Suprapubic skin (tissue), 4 donors: ENCODE results near the gene RHCG. TPM values are rescaled to one million over a fixed set of nuclear protein-coding genes. Genes with fewer than 3 reads are reported as not detected.
A peak's percentile ranks its signal among the peaks of the same experiment; 100 is the strongest.

ENCODE experiments used
- DNase-seq, 2 donors: peaks; one replicate each; pipeline ENCODE4 v3.0.0-alpha.2; 2019; ENCODE audit warnings: low spot score in 2 of 2
- H3K27ac ChIP-seq: fragments of 200-600 bp; sonication (generic); one replicate; pipeline ENCODE4 v1.5.1; 2019
- H3K27me3 ChIP-seq: fragments of 200-600 bp; sonication (generic); one replicate; pipeline ENCODE4 v1.5.1; 2019
- H3K36me3 ChIP-seq: fragments of 200-600 bp; sonication (generic); one replicate; pipeline ENCODE4 v1.5.1; 2019
- H3K4me1 ChIP-seq: fragments of 200-600 bp; sonication (generic); one replicate; pipeline ENCODE4 v1.5.1; 2019
- H3K4me3 ChIP-seq: fragments of 200-600 bp; sonication (generic); one replicate; pipeline ENCODE4 v1.5.1; 2019; ENCODE audit warnings: mild to moderate bottlenecking
- H3K9me3 ChIP-seq: fragments of 200-600 bp; sonication (generic); one replicate; pipeline ENCODE4 v1.5.1; 2019
- EP300 ChIP-seq: sonication (generic); formaldehyde crosslinking; IDR thresholded peaks from one replicate; pipeline ENCODE4 v1.6.1; 2017; ENCODE audit warnings: antibody characterized with exemption
- POLR2A ChIP-seq, 2 donors: fragments of 450-650 bp; IDR thresholded peaks; one replicate each; pipeline ENCODE4 v1.6.1; 2017; ENCODE audit warnings: antibody characterized with exemption in 2 of 2, mild to moderate bottlenecking in 2 of 2, moderate library complexity in 2 of 2
- POLR2AphosphoS5 ChIP-seq, 3 donors: sonication (generic); formaldehyde crosslinking; IDR thresholded peaks; one replicate each; pipeline ENCODE4 v1.6.1; 2017; ENCODE audit warnings: antibody characterized with exemption in 3 of 3
- WGBS: methylation state at CpG from one replicate; pipeline ENCODE4 v1.1.5; 2018; 5-methylcytosine and 5-hydroxymethylcytosine counted together
- total RNA-seq, 4 donors: library from RNA; depleted of rRNA; stranded (reverse); fragments of >200 nt; gene quantifications; one replicate each; pipeline ENCODE4 v1.1.0, GENCODE V29; 2016
- TF ChIP-seq, protein P1 (sequence below), 2 donors: fragments of 200-600 bp in 1 of 2; fragments of 450-650 bp in 1 of 2; sonication (generic) in 1 of 2; IDR thresholded peaks; one replicate each; pipeline ENCODE4 v1.5.1; 2016 to 2019; ENCODE audit warnings: antibody characterized with exemption in 2 of 2, mild to moderate bottlenecking in 1 of 2, moderate library complexity in 1 of 2

Gene RHCG
- total RNA-seq, 4 donors from 2014 or later: 18.6 to 24.2 (median 20.8) TPM

GRCh38 chr15:89439764-89440163 lies 56.6 kb downstream of the RHCG start:
- WGBS: 81% methylated on average over 9 of the region's 9 CpGs
- no peaks in the 10 kb centered on the region for H3K4me1 ChIP-seq
- DNase-seq: no peak
- H3K27ac ChIP-seq: no peak overlapping the region
- peaks cover 73% of the 10 kb centered on the region for H3K27me3 ChIP-seq
- H3K4me3 ChIP-seq: no peak overlapping the region
- TF ChIP-seq POLR2AphosphoS5 (IDR thresholded peaks at IDR 0.05) (no peak), EP300 (no peak), POLR2A (IDR thresholded peaks at IDR 0.05) (no peak)
- TF ChIP-seq, protein P1, sequence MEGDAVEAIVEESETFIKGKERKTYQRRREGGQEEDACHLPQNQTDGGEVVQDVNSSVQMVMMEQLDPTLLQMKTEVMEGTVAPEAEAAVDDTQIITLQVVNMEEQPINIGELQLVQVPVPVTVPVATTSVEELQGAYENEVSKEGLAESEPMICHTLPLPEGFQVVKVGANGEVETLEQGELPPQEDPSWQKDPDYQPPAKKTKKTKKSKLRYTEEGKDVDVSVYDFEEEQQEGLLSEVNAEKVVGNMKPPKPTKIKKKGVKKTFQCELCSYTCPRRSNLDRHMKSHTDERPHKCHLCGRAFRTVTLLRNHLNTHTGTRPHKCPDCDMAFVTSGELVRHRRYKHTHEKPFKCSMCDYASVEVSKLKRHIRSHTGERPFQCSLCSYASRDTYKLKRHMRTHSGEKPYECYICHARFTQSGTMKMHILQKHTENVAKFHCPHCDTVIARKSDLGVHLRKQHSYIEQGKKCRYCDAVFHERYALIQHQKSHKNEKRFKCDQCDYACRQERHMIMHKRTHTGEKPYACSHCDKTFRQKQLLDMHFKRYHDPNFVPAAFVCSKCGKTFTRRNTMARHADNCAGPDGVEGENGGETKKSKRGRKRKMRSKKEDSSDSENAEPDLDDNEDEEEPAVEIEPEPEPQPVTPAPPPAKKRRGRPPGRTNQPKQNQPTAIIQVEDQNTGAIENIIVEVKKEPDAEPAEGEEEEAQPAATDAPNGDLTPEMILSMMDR (IDR thresholded peaks at IDR 0.05): no peak
- H3K36me3 ChIP-seq: no peaks in the 10 kb centered on the region
- H3K9me3 ChIP-seq: no peaks in the 10 kb centered on the region

- DNase-seq: no peak
- Histone ChIP-seq H3K27ac (no peak overlapping the region), H3K9me3 (no peaks in the 10 kb centered on the region), H3K36me3 (no peaks in the 10 kb centered on the region), H3K4me1 (no peaks in the 10 kb centered on the region), H3K4me3 (no peak overlapping the region), H3K27me3 (peaks cover 70% of the 10 kb centered on the region)
- TF ChIP-seq EP300 (no peak), POLR2AphosphoS5 (IDR thresholded peaks at IDR 0.05) (no peak), POLR2A (IDR thresholded peaks at IDR 0.05) (no peak)
- TF ChIP-seq, protein P1 (IDR thresholded peaks at IDR 0.05): no peak
- 47% methylated on average over 7 of the region's 7 CpGs for WGBS
Measured at GRCh38 chr15:89436560-89437311, 59.6 kb downstream of the RHCG start.

DNA sequence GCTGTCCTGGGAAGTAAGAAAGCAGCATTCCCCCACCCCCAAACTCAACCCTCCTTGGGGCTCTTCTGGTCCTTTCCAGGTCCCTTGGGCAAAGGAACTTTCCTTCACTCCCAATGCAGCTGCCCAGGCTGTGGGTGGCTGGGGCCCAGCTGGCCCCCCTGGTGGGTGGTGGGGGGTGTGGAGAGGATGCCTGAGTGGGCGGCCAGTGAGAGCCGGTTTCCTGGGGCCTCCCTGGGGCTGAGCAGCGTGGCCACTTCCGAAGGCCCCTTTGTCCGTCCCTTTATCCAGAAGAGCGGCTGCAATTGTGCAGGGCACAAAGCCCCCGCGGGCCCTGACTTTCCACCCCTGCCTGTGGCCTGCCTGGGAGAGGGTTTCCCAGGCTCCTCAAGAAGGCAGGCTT lies 61.0 kb downstream of the RHCG start:
- Histone ChIP-seq H3K27me3 (peaks cover 70% of the 10 kb centered on the region), H3K4me1 (peaks cover 8% of the 10 kb centered on the region), H3K9me3 (no peaks in the 10 kb centered on the region), H3K36me3 (no peaks in the 10 kb centered on the region), H3K4me3 (no peak overlapping the region), H3K27ac (no peak overlapping the region)
- no peak for DNase-seq
- 73% methylated on average over 5 of the region's 8 CpGs for WGBS
- no peak for TF ChIP-seq POLR2A (IDR thresholded peaks at IDR 0.05)
- TF ChIP-seq POLR2AphosphoS5 (IDR thresholded peaks at IDR 0.05): no peak
- TF ChIP-seq EP300: no peak
- TF ChIP-seq, protein P1 (IDR thresholded peaks at IDR 0.05): no peak

DNA sequence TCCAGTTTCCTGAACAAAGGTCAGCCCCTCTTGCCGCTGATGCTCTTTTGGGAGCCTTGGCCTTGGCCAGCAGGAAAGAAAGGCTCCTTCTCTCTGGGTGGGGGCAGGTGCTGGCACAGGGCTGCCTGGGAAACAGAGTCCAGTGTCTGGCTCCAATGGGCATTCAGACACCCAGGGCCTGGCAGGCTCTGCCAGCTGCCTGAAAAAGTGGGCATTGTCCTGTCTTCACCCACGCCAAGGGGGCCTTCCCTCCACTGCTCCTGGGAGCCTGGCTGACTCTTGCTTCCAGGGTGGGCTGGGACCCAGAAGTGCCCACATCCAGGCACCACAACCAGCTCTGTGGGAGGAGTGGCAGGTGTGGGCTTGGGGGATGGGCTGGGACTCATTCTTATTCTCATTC lies 62.7 kb downstream of the RHCG start:
- H3K9me3 ChIP-seq: no peaks in the 10 kb centered on the region
- peaks cover 10% of the 10 kb centered on the region for H3K4me1 ChIP-seq
- H3K27ac ChIP-seq: no peak overlapping the region
- no peaks in the 10 kb centered on the region for H3K36me3 ChIP-seq
- TF ChIP-seq POLR2A (IDR thresholded peaks at IDR 0.05): no peak
- TF ChIP-seq, protein P1 (IDR thresholded peaks at IDR 0.05): no peak
- TF ChIP-seq EP300: no peak
- no peak for TF ChIP-seq POLR2AphosphoS5 (IDR thresholded peaks at IDR 0.05)
- peaks cover 66% of the 10 kb centered on the region for H3K27me3 ChIP-seq
- WGBS: no CpG with 5 or more reads among the region's 2 CpGs
- H3K4me3 ChIP-seq: no peak overlapping the region
- DNase-seq: no peak

GRCh38 chr15:89430530-89431341 lies 65.6 kb downstream of the RHCG start:
- 4% methylated on average over 23 of the region's 44 CpGs for WGBS
- Histone ChIP-seq H3K27me3 (peaks cover 56% of the 10 kb centered on the region), H3K4me1 (peaks cover 10% of the 10 kb centered on the region), H3K27ac (no peak overlapping the region), H3K9me3 (no peaks in the 10 kb centered on the region), H3K36me3 (no peaks in the 10 kb centered on the region), H3K4me3 (peak overlapping the region; percentile 42)
- TF ChIP-seq EP300 (no peak), POLR2A (IDR thresholded peaks at IDR 0.05) (no peak), POLR2AphosphoS5 (IDR thresholded peaks at IDR 0.05) (no peak)
- TF ChIP-seq, protein P1 (IDR thresholded peaks at IDR 0.05): peak; percentile 83 to 99
- DNase-seq: peak; percentile 87 to 88
